GM10248 (cell line): ENCODE data around the gene PRR33.
A peak's percentile ranks its signal among the peaks of the same experiment; 100 is the strongest.
"Not testable (repeated sequence)": the region's sequence is repeated elsewhere in the genome, so short reads cannot be mapped to it uniquely, and the experiment has no call there.

Experiments
- CTCF ChIA-PET: fragments of 300-600 bp; sonication (Branson Sonifier 250); formaldehyde crosslinking; extraction: SDS; loops from one replicate; lab custom pipeline; 2021; ENCODE audit warnings: antibody characterized with exemption; lab: Yijun Ruan, JAX
- POLR2A ChIA-PET: fragments of 350-650 bp; sonication (Branson Sonifier 250); formaldehyde crosslinking; extraction: SDS; loops from one replicate; lab custom pipeline; 2020; ENCODE audit warnings: antibody characterized with exemption; lab: Yijun Ruan, JAX
- DNase-seq: peaks from one replicate; pipeline ENCODE4 v3.0.0; 2012; ENCODE audit errors: extremely low spot score
- CTCF ChIP-seq: IDR thresholded peaks from 2 replicates; pipeline ENCODE4 v1.5.1; 2012; ENCODE audit warnings: mild to moderate bottlenecking, low read depth; ENCODE audit errors: extremely low read depth, missing control alignments, control extremely low read depth

The PRR33 gene

GRCh38 chr11:1877211-1878136, 14.2 kb downstream of the PRR33 start:
- POLR2A ChIA-PET: no interaction called here
- CTCF ChIA-PET: interaction anchor here (1.2 to 2.5 kb wide), 7 partner anchors 13 to 274 kb away, joined by 3 to 8 read pairs (median 5); no protein-coding TSS in a partner anchor
- DNase-seq: no peak
- no peak for TF ChIP-seq CTCF

- no peak for DNase-seq
- TF ChIP-seq CTCF: peak; percentile 39
- CTCF ChIA-PET: interaction anchor here (0.8 to 2.5 kb wide), 12 partner anchors 11 to 275 kb away, joined by 3 to 8 read pairs (median 4); no protein-coding TSS in a partner anchor
- POLR2A ChIA-PET: interaction anchor here (0.7 to 1.5 kb wide), 2 partner anchors 22 to 26 kb away, joined by 3 read pairs; no protein-coding TSS in a partner anchor
Measured at GRCh38 chr11:1876361-1877063, 15.2 kb downstream of the PRR33 start.

DNA sequence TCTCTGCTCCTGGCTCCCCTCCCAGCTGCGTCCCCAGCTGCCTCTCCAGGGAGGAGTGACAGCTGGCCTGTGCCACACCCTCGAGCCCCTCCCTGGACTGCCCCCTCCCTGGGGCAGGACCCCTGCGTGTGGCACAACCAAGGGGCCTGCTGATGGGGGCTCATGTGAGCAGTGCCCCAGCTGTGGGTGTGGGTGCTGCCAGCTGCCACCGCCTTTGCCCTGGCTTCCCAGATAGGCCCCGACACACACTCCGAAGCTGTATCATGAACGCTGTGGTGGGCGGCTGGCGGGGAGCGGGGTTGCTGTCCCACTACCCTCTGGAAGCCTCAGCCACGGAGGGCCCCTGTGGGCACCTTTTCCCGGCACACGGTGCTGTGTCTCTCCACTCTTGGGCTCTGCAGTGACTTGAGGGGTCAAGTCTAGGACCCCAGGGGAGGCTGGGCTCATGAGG, 15.8 kb downstream of the PRR33 start:
- DNase-seq: not testable (repeated sequence)
- POLR2A ChIA-PET: interaction anchor here (0.7 to 1.5 kb wide), 2 partner anchors 21 to 25 kb away, joined by 3 read pairs; no protein-coding TSS in a partner anchor
- CTCF ChIA-PET: interaction anchor here (1.0 to 2.5 kb wide), 11 partner anchors 10 to 276 kb away, joined by 3 to 8 read pairs (median 4); no protein-coding TSS in a partner anchor

GRCh38 chr11:1875093-1875850, 16.4 kb downstream of the PRR33 start:
- POLR2A ChIA-PET: interaction anchor here (1.5 kb wide), 1 partner anchor 25 kb away, joined by 3 read pairs; no protein-coding TSS in a partner anchor
- no peak for DNase-seq
- CTCF ChIA-PET: interaction anchor here (1.6 to 2.5 kb wide), 4 partner anchors 10 to 276 kb away, joined by 3 to 8 read pairs (median 5); no protein-coding TSS in a partner anchor
- no peak for TF ChIP-seq CTCF

DNA sequence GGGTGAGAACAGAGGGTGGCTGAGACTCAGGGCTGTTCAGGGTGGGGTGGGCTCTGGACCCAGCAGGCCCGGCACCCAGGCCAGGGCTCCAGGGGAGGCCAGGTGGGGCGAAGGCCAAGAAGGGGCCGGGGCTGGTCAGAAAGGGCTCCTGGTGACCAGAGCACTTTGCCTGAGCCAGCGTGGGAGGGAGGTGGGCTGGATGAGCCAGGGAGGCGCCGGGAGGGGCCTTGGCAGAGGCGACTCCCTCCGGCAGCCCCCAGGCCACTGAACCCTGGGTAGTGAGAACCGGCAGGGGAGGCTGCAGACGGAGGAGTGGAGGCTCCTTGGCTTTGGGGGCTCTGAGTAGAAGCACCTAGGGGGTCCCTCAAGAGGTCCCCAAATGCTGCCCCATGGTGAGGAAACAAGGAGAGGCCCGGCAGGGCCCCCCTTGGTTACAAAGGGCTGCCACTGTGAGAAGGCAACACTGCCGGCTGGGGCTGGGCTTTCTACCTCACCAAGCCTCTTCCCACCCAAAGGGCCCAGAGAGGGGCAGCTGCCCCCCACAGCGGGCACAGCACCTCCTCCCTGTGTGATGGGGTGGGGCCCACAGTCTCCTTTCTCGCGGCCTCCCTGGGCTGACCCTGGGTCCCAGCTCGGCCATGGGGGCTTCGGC, 17.1 kb downstream of the PRR33 start:
- DNase-seq, CTCF ChIA-PET: not testable (repeated sequence)
- POLR2A ChIA-PET: interaction anchor here (1.5 kb wide), 1 partner anchor 24 kb away, joined by 3 read pairs; no protein-coding TSS in a partner anchor

GRCh38 chr11:1873813-1874150, 17.9 kb downstream of the PRR33 start:
- POLR2A ChIA-PET, DNase-seq, CTCF ChIA-PET: not testable (repeated sequence)

- ChIA-PET CTCF (interaction anchor here (1.0 kb wide), 1 partner anchor 9 kb away, joined by 3 read pairs; no protein-coding TSS in a partner anchor), POLR2A (interaction anchor here (0.6 kb wide), 1 partner anchor 8 kb away, joined by 3 read pairs; no protein-coding TSS in a partner anchor)
- no peak for DNase-seq
- TF ChIP-seq CTCF: no peak
Measured at GRCh38 chr11:1873048-1873812, 18.5 kb downstream of the PRR33 start.
